Measurements from ENCODE around the gene GPRASP2.

The GPRASP2 gene

GRCh38 chrX:102745857-102746584, 33.8 kb downstream of the GPRASP2 start:
- DNase-seq, result peak; percentile 27

- DNase-seq, result no peak
Measured at GRCh38 chrX:102765217-102765616, 53.0 kb downstream of the GPRASP2 start.

- DNase-seq, result no peak
Measured at GRCh38 chrX:102765809-102766208, 53.6 kb downstream of the GPRASP2 start.

GRCh38 chrX:102767287-102767686, 55.0 kb downstream of the GPRASP2 start:
- DNase-seq, result no peak
